GM12878 (cell line): ENCODE measurements around the gene SRC. TPM values are rescaled to one million over a fixed set of nuclear protein-coding genes. Genes with fewer than 3 reads are reported as not detected.

ENCODE experiments used
- ATAC-seq: fragments of 200-7000 bp; cut with Tn5 transposase; 3 replicates; pipeline ENCODE4 v1.9.1; 2020; ENCODE audit warnings: mild to moderate bottlenecking, moderate library complexity
- BruUV-seq: library from RNA; stranded (reverse); fragments of 400-500 nt; replicated peaks from 2 replicates; lab custom pipeline; 2021; lab: Mats Ljungman, UMichigan
- CTCF ChIA-PET: fragments of 300-600 bp; sonication (Branson Sonifier 250); formaldehyde crosslinking; extraction: SDS; loops from one replicate; lab custom pipeline; 2021; ENCODE audit warnings: inconsistent platforms; lab: Yijun Ruan, JAX
- POLR2A ChIA-PET: fragments of 350-600 bp; formaldehyde crosslinking; extraction: SDS; loops from one replicate; lab custom pipeline; 2021; ENCODE audit warnings: inconsistent platforms; lab: Charles Lee
- RAD21 ChIA-PET: fragments of 300-600 bp; sonication (Branson Sonifier 250); formaldehyde crosslinking; loops from one replicate; lab custom pipeline; 2023; ENCODE audit warnings: antibody characterized with exemption; ENCODE audit not compliant: unreplicated experiment; lab: Charles Lee
- SMC1A ChIA-PET: fragments of 300-600 bp; sonication (Branson Sonifier 250); formaldehyde crosslinking; loops from one replicate; lab custom pipeline; 2023; ENCODE audit not compliant: unreplicated experiment, uncharacterized antibody; lab: Charles Lee
- DNase-seq: peaks from one replicate; pipeline ENCODE4 v3.0.0-alpha.2; 2011; ENCODE audit warnings: low read depth, low spot score
- FAIRE-seq: peaks from 3 replicates; lab custom pipeline; 2011; peaks lifted over from hg19 to GRCh38; lab: Jason Lieb, UNC
- H2AFZ ChIP-seq: 2 replicates; pipeline ENCODE4 v1.6.0; 2011; ENCODE audit warnings: low read depth, low read length, control low read depth; ENCODE audit not compliant: control insufficient read depth
- H3K27ac ChIP-seq: 2 replicates; pipeline ENCODE4 v1.5.1; 2011; ENCODE audit warnings: control low read depth; ENCODE audit not compliant: control insufficient read depth, insufficient read depth
- H3K27me3 ChIP-seq, 2 experiments: replicated peaks in 1 of 2; 2 replicates each; pipeline versions ENCODE4 v1.6.0 to v1.6.1; 2011; ENCODE audit warnings: low read length in 1 of 2; ENCODE audit not compliant: control insufficient read depth in 2 of 2, insufficient read depth in 2 of 2
- H3K36me3 ChIP-seq, 2 experiments: 2 replicates each; pipeline ENCODE4 v1.5.1; 2011; ENCODE audit warnings: low read length in 1 of 2; ENCODE audit not compliant: control insufficient read depth in 2 of 2, insufficient read depth in 2 of 2
- H3K4me1 ChIP-seq: 2 replicates; pipeline ENCODE4 v1.6.1; 2011; ENCODE audit warnings: mild to moderate bottlenecking, low read length, moderate library complexity, mixed read lengths; ENCODE audit not compliant: control insufficient read depth, insufficient read depth
- H3K4me2 ChIP-seq: 2 replicates; pipeline ENCODE4 v1.6.0; 2011; ENCODE audit warnings: control low read depth; ENCODE audit not compliant: control insufficient read depth, insufficient read depth
- H3K4me3 ChIP-seq: fragments of 200-600 bp; sonication (generic); 2 replicates; pipeline ENCODE4 v1.5.1; 2016
- H3K79me2 ChIP-seq: 2 replicates; pipeline ENCODE4 v1.6.0; 2011; ENCODE audit warnings: low read length; ENCODE audit not compliant: control insufficient read depth, insufficient read depth
- H3K9ac ChIP-seq: 2 replicates; pipeline ENCODE4 v1.8.0; 2011; ENCODE audit warnings: low read length, control low read depth, mixed read lengths; ENCODE audit not compliant: control insufficient read depth, insufficient read depth
- H3K9me3 ChIP-seq: replicated peaks from 3 replicates; pipeline ENCODE4 v1.5.1; 2011; ENCODE audit warnings: mild to moderate bottlenecking, low read length; ENCODE audit not compliant: control insufficient read depth, insufficient read depth
- H4K20me1 ChIP-seq: 2 replicates; pipeline ENCODE4 v1.6.0; 2011; ENCODE audit not compliant: control insufficient read depth, insufficient read depth
- ATF3 ChIP-seq: IDR thresholded peaks from 2 replicates; pipeline ENCODE4 v1.6.1; 2011; ENCODE audit warnings: low read depth, mild to moderate bottlenecking, low read length, moderate library complexity, borderline replicate concordance; ENCODE audit errors: extremely low read depth
- BCLAF1 ChIP-seq: fragments of 450-650 bp; IDR thresholded peaks from 2 replicates; pipeline ENCODE4 v1.6.1; 2017; ENCODE audit warnings: antibody characterized with exemption, mild to moderate bottlenecking, moderate library complexity
- IRF5 ChIP-seq: fragments of 450-650 bp; IDR thresholded peaks from 2 replicates; pipeline ENCODE4 v1.6.1; 2017; ENCODE audit warnings: borderline replicate concordance
- RBBP5 ChIP-seq: fragments of 200-600 bp; sonication (generic); conservative IDR thresholded peaks from 2 replicates; pipeline ENCODE4 v1.6.1; 2016
- SIN3A ChIP-seq: IDR thresholded peaks from 2 replicates; pipeline ENCODE4 v1.6.1; 2012; ENCODE audit warnings: low read depth, low read length, improper control_type of control experiment
- SUPT20H ChIP-seq: IDR thresholded peaks from 2 replicates; pipeline ENCODE4 v1.6.1; 2011; ENCODE audit warnings: low read depth, mild to moderate bottlenecking, low read length, moderate library complexity, borderline replicate concordance; ENCODE audit not compliant: control insufficient read depth
- ZBTB40 ChIP-seq: fragments of 450-650 bp; IDR thresholded peaks from 2 replicates; pipeline ENCODE4 v1.6.1; 2016; ENCODE audit warnings: mild to moderate bottlenecking, moderate library complexity, borderline replicate concordance
- ZNF24 ChIP-seq: fragments of 450-650 bp; IDR thresholded peaks from 2 replicates; pipeline ENCODE4 v1.6.1; 2017; ENCODE audit warnings: antibody characterized with exemption, mild to moderate bottlenecking
- ZZZ3 ChIP-seq: IDR thresholded peaks from 2 replicates; pipeline ENCODE4 v1.6.1; 2011; ENCODE audit warnings: low read depth; ENCODE audit not compliant: control insufficient read depth, insufficient read length
- WGBS: methylation state at CpG from one replicate; pipeline ENCODE4 v1.1.6; 2016; ENCODE audit warnings: low lambda C conversion rate; ENCODE audit not compliant: insufficient replicate concordance, insufficient coverage; ENCODE audit errors: missing lambda C conversion rate; 5-methylcytosine and 5-hydroxymethylcytosine counted together
- in situ Hi-C: fragments of 300-500 bp; cut with MboI; formaldehyde crosslinking; loops from 9 replicates; pipeline ENCODE4 v1.14.3; 2018; ENCODE audit warnings: mixed read lengths
- intact Hi-C: fragments of 100-400 bp; cut with micrococcal nuclease; formaldehyde crosslinking; loops from one replicate; pipeline ENCODE4 v1.14.2; 2022; ENCODE audit not compliant: unreplicated experiment
- polyA plus RNA-seq, 11 experiments: library from polyadenylated mRNA; depleted of rRNA in 4 of 11; unstranded in 6 of 11; stranded (reverse) in 5 of 11; fragments of >200 nt; fragmentation: Nextera tagmentation in 4 of 11; fragmentation: Illumina TruSeq in 1 of 11; extraction: Ambion mirVana in 4 of 11; extraction: Trizol in 1 of 11; gene quantifications; 1 replicate in 1 of 11; 2 replicates in 10 of 11; pipeline versions ENCODE4 v1.2.1 to v1.2.3, GENCODE V29; 2011 to 2016; ENCODE audit warnings: inconsistent platforms in 2 of 11, missing spikeins in 2 of 11, low read depth in 1 of 11
- total RNA-seq, 4 experiments: library from RNA; depleted of rRNA in 3 of 4; stranded (reverse); fragments of >200 nt in 3 of 4; fragmentation: Illumina TruSeq in 1 of 4; extraction: Trizol in 1 of 4; gene quantifications; 2 replicates each; pipeline versions ENCODE4 v1.2.1 to v1.2.3, GENCODE V29; 2013 to 2021

Gene SRC
- total and polyA plus RNA-seq, 10 of the 15 experiments (the other 5 are each of a cell fraction or from before 2014, with no cell fraction given) = 0.60 to 71.3 (median 27.2) TPM

- H3K9ac ChIP-seq = no peak overlapping the region
- no peaks in the 10 kb centered on the region for H3K4me1 ChIP-seq
- DNase-seq (no peak), ATAC-seq (no peak)
- WGBS = 46% methylated on average over 20 of the region's 23 CpGs
- H3K27ac ChIP-seq = no peak overlapping the region
- ChIA-PET POLR2A (no interaction called here), SMC1A (no interaction called here), CTCF (no interaction called here)
- no peak overlapping the region for H3K4me2 ChIP-seq
- H3K4me3 ChIP-seq = no peak overlapping the region
- H3K79me2 ChIP-seq = no peaks in the 10 kb centered on the region
- H2AFZ ChIP-seq = no peak overlapping the region
- H3K9me3 ChIP-seq = no peaks in the 10 kb centered on the region
- BruUV-seq = no TSS peak
- H4K20me1 ChIP-seq = no peaks in the 10 kb centered on the region
- no peaks in the 10 kb centered on the region for H3K36me3 ChIP-seq
- intact Hi-C loops = no loop called here
- in situ Hi-C loops = no loop called here
- TF ChIP-seq ZZZ3 = no peak
- TF ChIP-seq BCLAF1 = no peak
- TF ChIP-seq SUPT20H = no peak
- no peak for TF ChIP-seq ZNF24
- no peak for TF ChIP-seq ZBTB40
- TF ChIP-seq RBBP5 = no peak
- no peak for TF ChIP-seq IRF5
- TF ChIP-seq ATF3 = no peak
- no peak for TF ChIP-seq SIN3A
- TF ChIP-seq, all 136 proteins: peak for 0
- no peaks in the 10 kb centered on the region; a peak in 2 of 4 replicates for H3K27me3 ChIP-seq
- no peak for FAIRE-seq
- RAD21 ChIA-PET = no interaction called here
These were observed 93.4 kb downstream of the SRC start for GRCh38 chr20:37439223-37439933.
